ENCODE data around the gene UNKL.

UNKL gene

DNA sequence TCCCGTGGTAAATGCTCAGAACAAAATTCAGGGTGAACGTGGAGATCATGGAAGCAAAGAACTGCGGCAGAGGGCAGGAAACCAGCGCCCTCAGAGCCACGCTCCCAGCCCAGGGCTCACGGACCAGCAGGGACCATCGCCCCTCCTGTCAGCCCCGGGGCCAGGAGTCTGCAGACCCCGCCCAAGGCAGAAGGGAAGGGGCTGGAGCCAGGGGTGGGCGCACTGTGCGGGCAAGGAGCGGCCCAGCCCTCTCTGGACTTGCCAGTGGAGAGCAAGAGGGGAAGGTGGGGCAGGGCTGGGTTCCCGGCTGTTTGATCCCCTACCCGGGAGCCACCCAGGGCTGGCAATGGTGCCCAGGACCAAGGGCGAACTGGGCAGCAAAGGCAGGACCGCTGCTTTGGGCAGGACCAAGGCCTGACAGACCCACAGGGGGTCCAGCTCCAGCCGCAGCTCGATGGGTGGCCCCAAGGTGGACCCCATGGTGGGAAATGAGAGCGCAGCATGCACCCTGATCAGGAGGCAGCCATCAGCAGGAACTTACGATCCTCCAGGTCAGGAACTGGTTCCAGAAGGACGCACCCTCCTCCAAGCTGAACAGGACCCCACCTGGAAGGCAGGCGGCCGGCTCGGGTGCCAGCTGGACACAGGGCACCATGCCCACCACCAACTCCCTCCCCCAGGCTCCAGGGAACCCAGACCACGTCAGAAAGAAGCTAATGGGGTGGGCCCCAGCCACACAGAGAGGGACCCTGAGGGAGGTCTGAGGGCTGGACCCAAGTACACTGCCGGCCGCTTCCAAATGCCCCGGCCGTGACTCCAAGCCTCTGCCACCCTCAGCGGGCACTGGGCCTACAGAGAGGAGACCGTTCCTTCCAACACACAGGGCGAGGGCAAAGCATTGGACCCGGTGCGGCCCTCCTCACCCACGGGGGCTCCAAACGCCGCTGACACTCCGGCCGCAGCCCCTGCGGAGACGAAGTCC lies 41.0 kb upstream of the UNKL start:
- no peak overlapping the region for H3K27ac ChIP-seq (ENCODE audit: insufficient read depth, low read length, poor library complexity, severe bottlenecking)
- H3K9me3 ChIP-seq (ENCODE audit: control insufficient read depth, low read length) = no peaks in the 10 kb centered on the region
- DNase-seq = no peak
- H3K36me3 ChIP-seq (ENCODE audit: control insufficient read depth, insufficient read depth, low read length) = peaks cover 29% of the 10 kb centered on the region
- no peak overlapping the region for H3K4me3 ChIP-seq (ENCODE audit: insufficient read depth, low read depth, low read length, poor library complexity, severe bottlenecking)
- no peaks in the 10 kb centered on the region for H3K27me3 ChIP-seq (replicated peaks; ENCODE audit: control insufficient read depth, insufficient read depth, low read length, poor library complexity, severe bottlenecking)
- H3K4me1 ChIP-seq (ENCODE audit: control insufficient read depth, insufficient read depth, low read length, poor library complexity, severe bottlenecking) = no peaks in the 10 kb centered on the region

DNA sequence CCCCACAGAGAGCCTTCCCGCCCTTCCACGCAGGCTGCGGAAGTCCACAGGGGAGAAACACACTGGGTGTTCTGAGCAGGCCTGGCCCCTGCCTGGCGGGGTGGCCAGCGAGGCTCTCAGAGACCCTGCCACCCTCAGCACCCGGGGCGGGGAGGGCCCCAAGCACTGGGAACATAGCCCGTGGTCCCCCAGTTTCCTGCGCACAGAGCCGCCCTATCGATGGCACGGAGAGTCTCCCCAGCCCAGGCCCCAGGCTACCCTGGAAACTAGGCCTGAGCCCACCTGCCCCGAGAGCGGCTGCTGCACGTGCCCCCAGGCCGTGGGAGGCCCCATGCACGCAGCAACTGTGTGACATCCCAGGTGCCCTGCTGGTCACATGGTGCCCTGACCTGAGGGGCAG lies 40.1 kb upstream of the UNKL start:
- H3K4me3 ChIP-seq (ENCODE audit: insufficient read depth, low read depth, low read length, poor library complexity, severe bottlenecking) = no peak overlapping the region
- DNase-seq = no peak
- H3K27ac ChIP-seq (ENCODE audit: insufficient read depth, low read length, poor library complexity, severe bottlenecking) = no peak overlapping the region
- no peaks in the 10 kb centered on the region for H3K9me3 ChIP-seq (ENCODE audit: control insufficient read depth, low read length)
- H3K36me3 ChIP-seq (ENCODE audit: control insufficient read depth, insufficient read depth, low read length) = peaks cover 24% of the 10 kb centered on the region
- no peaks in the 10 kb centered on the region for H3K4me1 ChIP-seq (ENCODE audit: control insufficient read depth, insufficient read depth, low read length, poor library complexity, severe bottlenecking)
- no peaks in the 10 kb centered on the region for H3K27me3 ChIP-seq (replicated peaks; ENCODE audit: control insufficient read depth, insufficient read depth, low read length, poor library complexity, severe bottlenecking)

- no peaks in the 10 kb centered on the region for H3K4me1 ChIP-seq (ENCODE audit: control insufficient read depth, insufficient read depth, low read length, poor library complexity, severe bottlenecking)
- H3K27ac ChIP-seq (ENCODE audit: insufficient read depth, low read length, poor library complexity, severe bottlenecking) = no peak overlapping the region
- no peak overlapping the region for H3K4me3 ChIP-seq (ENCODE audit: insufficient read depth, low read depth, low read length, poor library complexity, severe bottlenecking)
- no peak for DNase-seq
- peaks cover 28% of the 10 kb centered on the region for H3K36me3 ChIP-seq (ENCODE audit: control insufficient read depth, insufficient read depth, low read length)
- H3K9me3 ChIP-seq (ENCODE audit: control insufficient read depth, low read length) = no peaks in the 10 kb centered on the region
- no peaks in the 10 kb centered on the region for H3K27me3 ChIP-seq (replicated peaks; ENCODE audit: control insufficient read depth, insufficient read depth, low read length, poor library complexity, severe bottlenecking)
These were observed 38.8 kb upstream of the UNKL start for GRCh38 chr16:1453316-1453715.

- H3K36me3 ChIP-seq (ENCODE audit: control insufficient read depth, insufficient read depth, low read length) = peaks cover 35% of the 10 kb centered on the region
- no peak overlapping the region for H3K4me3 ChIP-seq (ENCODE audit: insufficient read depth, low read depth, low read length, poor library complexity, severe bottlenecking)
- no peaks in the 10 kb centered on the region for H3K27me3 ChIP-seq (replicated peaks; ENCODE audit: control insufficient read depth, insufficient read depth, low read length, poor library complexity, severe bottlenecking)
- DNase-seq = no peak
- H3K9me3 ChIP-seq (ENCODE audit: control insufficient read depth, low read length) = no peaks in the 10 kb centered on the region
- H3K27ac ChIP-seq (ENCODE audit: insufficient read depth, low read length, poor library complexity, severe bottlenecking) = no peak overlapping the region
- H3K4me1 ChIP-seq (ENCODE audit: control insufficient read depth, insufficient read depth, low read length, poor library complexity, severe bottlenecking) = no peaks in the 10 kb centered on the region
These were observed 38.0 kb upstream of the UNKL start for GRCh38 chr16:1452530-1452929.

DNA sequence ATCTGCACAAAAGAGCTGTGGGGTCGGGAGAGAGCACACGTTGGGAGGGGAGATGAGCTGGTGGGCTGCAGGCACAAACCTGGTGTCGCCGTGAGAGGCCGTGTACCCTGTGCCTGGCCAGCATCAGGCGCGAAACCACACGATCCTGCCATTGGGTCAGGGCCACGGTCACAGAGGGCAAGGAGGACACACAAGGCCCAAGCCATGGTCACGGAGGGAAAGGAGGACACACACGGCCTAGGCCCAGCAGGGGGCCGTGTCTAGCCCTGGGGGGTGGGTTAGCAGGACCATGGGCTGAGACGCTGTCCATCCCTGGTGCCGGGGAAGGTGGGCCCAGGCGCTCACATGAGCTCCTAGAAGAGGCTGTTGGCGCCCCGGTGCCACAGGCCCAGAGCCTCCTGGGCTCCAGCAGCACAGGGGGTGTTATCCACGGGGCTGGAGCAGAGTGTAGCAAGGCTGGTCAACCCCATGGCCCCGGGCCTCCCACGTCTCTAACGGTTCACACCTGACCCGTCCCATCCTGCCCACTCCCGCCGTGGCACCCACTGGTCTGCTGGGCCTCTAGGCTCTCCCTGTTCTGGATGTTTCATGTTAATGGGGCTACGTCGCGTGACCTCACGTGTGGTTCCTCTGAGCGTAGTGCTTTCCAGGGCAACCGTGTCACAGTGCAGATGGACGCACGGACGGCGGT lies 37.3 kb upstream of the UNKL start:
- H3K36me3 ChIP-seq (ENCODE audit: control insufficient read depth, insufficient read depth, low read length) = peaks cover 38% of the 10 kb centered on the region
- H3K4me1 ChIP-seq (ENCODE audit: control insufficient read depth, insufficient read depth, low read length, poor library complexity, severe bottlenecking) = no peaks in the 10 kb centered on the region
- no peaks in the 10 kb centered on the region for H3K27me3 ChIP-seq (replicated peaks; ENCODE audit: control insufficient read depth, insufficient read depth, low read length, poor library complexity, severe bottlenecking)
- no peak for DNase-seq
- no peak overlapping the region for H3K27ac ChIP-seq (ENCODE audit: insufficient read depth, low read length, poor library complexity, severe bottlenecking)
- H3K9me3 ChIP-seq (ENCODE audit: control insufficient read depth, low read length) = no peaks in the 10 kb centered on the region
- H3K4me3 ChIP-seq (ENCODE audit: insufficient read depth, low read depth, low read length, poor library complexity, severe bottlenecking) = no peak overlapping the region

GRCh38 chr16:1450841-1451240 lies 36.3 kb upstream of the UNKL start:
- Histone ChIP-seq H3K4me1 (ENCODE audit: control insufficient read depth, insufficient read depth, low read length, poor library complexity, severe bottlenecking) (no peaks in the 10 kb centered on the region), H3K4me3 (ENCODE audit: insufficient read depth, low read depth, low read length, poor library complexity, severe bottlenecking) (no peak overlapping the region), H3K27ac (ENCODE audit: insufficient read depth, low read length, poor library complexity, severe bottlenecking) (no peak overlapping the region), H3K9me3 (ENCODE audit: control insufficient read depth, low read length) (no peaks in the 10 kb centered on the region), H3K36me3 (ENCODE audit: control insufficient read depth, insufficient read depth, low read length) (peaks cover 39% of the 10 kb centered on the region), H3K27me3 (replicated peaks; ENCODE audit: control insufficient read depth, insufficient read depth, low read length, poor library complexity, severe bottlenecking) (no peaks in the 10 kb centered on the region)
- DNase-seq = no peak

GRCh38 chr16:1450218-1450617 lies 35.7 kb upstream of the UNKL start:
- no peak overlapping the region for H3K27ac ChIP-seq (ENCODE audit: insufficient read depth, low read length, poor library complexity, severe bottlenecking)
- H3K36me3 ChIP-seq (ENCODE audit: control insufficient read depth, insufficient read depth, low read length) = peaks cover 35% of the 10 kb centered on the region
- no peak overlapping the region for H3K4me3 ChIP-seq (ENCODE audit: insufficient read depth, low read depth, low read length, poor library complexity, severe bottlenecking)

GRCh38 chr16:1449201-1449788 lies 34.8 kb upstream of the UNKL start:
- Histone ChIP-seq H3K4me3 (ENCODE audit: insufficient read depth, low read depth, low read length, poor library complexity, severe bottlenecking) (no peak overlapping the region), H3K9me3 (ENCODE audit: control insufficient read depth, low read length) (no peaks in the 10 kb centered on the region), H3K4me1 (ENCODE audit: control insufficient read depth, insufficient read depth, low read length, poor library complexity, severe bottlenecking) (no peaks in the 10 kb centered on the region), H3K27ac (ENCODE audit: insufficient read depth, low read length, poor library complexity, severe bottlenecking) (no peak overlapping the region), H3K36me3 (ENCODE audit: control insufficient read depth, insufficient read depth, low read length) (peaks cover 32% of the 10 kb centered on the region), H3K27me3 (replicated peaks; ENCODE audit: control insufficient read depth, insufficient read depth, low read length, poor library complexity, severe bottlenecking) (no peaks in the 10 kb centered on the region)
- DNase-seq = no peak

More at GRCh38 chr16:1450218-1450617, 35.7 kb upstream of the UNKL start:
- H3K4me1 ChIP-seq (ENCODE audit: control insufficient read depth, insufficient read depth, low read length, poor library complexity, severe bottlenecking) = no peaks in the 10 kb centered on the region
- H3K9me3 ChIP-seq (ENCODE audit: control insufficient read depth, low read length) = no peaks in the 10 kb centered on the region
- DNase-seq = no peak
- no peaks in the 10 kb centered on the region for H3K27me3 ChIP-seq (replicated peaks; ENCODE audit: control insufficient read depth, insufficient read depth, low read length, poor library complexity, severe bottlenecking)

DNA sequence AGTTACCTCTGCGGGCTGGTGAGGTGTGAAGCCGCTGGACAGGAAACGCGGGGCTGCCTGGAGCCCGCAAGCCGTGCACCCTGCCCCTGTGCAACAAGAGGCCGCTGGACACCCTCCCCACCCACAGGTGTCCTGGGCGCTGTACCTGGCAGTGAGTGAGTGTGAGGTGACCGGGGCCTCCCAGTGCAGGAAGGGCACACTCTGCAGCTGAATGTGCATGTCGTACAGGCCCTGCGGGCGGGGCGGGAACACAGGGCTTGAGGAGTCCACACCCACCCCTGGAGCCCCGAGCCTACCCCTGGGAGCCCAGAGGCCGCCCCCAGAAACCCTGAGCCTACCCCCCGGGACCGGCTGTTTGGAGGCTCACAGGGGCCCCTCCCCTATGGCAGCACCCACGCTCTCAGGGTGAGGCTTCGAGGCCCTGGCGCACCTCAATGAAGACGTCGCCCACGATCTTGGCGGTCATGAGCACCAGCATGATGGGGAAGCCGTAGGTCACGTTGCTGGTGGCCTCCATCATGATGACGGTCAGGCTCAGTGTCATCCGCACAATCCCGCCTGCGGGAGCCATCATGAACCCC lies 34.1 kb upstream of the UNKL start:
- no peak for DNase-seq
- H3K36me3 ChIP-seq (ENCODE audit: control insufficient read depth, insufficient read depth, low read length) = peaks cover 25% of the 10 kb centered on the region
- H3K27ac ChIP-seq (ENCODE audit: insufficient read depth, low read length, poor library complexity, severe bottlenecking) = no peak overlapping the region
- no peaks in the 10 kb centered on the region for H3K9me3 ChIP-seq (ENCODE audit: control insufficient read depth, low read length)
- no peak overlapping the region for H3K4me3 ChIP-seq (ENCODE audit: insufficient read depth, low read depth, low read length, poor library complexity, severe bottlenecking)
- no peaks in the 10 kb centered on the region for H3K4me1 ChIP-seq (ENCODE audit: control insufficient read depth, insufficient read depth, low read length, poor library complexity, severe bottlenecking)
- H3K27me3 ChIP-seq (replicated peaks; ENCODE audit: control insufficient read depth, insufficient read depth, low read length, poor library complexity, severe bottlenecking) = no peaks in the 10 kb centered on the region

Measured in effector memory CD4-positive, alpha-beta T cell (primary cell).